OCI-LY3 (cell line): ENCODE data around the gene SLX4.

Experiments used
- EZH2phosphoT487 ChIP-seq: fragments of 200-600 bp; shearing (Covaris generic); IDR thresholded peaks from 2 replicates; pipeline ENCODE4 v1.6.1; 2018; ENCODE audit warnings: antibody characterized with exemption, mixed run types, low read depth
- TF ChIP-seq, protein P1 (sequence below): fragments of 200-600, 300-600 bp; sonication (generic); IDR thresholded peaks from 2 replicates; pipeline ENCODE4 v1.5.1; 2014; ENCODE audit warnings: antibody characterized with exemption, low read length, low read depth

GRCh38 chr16:3576211-3576610 lies 35.2 kb downstream of the SLX4 start:
- TF ChIP-seq EZH2phosphoT487: no peak
- TF ChIP-seq, protein P1, sequence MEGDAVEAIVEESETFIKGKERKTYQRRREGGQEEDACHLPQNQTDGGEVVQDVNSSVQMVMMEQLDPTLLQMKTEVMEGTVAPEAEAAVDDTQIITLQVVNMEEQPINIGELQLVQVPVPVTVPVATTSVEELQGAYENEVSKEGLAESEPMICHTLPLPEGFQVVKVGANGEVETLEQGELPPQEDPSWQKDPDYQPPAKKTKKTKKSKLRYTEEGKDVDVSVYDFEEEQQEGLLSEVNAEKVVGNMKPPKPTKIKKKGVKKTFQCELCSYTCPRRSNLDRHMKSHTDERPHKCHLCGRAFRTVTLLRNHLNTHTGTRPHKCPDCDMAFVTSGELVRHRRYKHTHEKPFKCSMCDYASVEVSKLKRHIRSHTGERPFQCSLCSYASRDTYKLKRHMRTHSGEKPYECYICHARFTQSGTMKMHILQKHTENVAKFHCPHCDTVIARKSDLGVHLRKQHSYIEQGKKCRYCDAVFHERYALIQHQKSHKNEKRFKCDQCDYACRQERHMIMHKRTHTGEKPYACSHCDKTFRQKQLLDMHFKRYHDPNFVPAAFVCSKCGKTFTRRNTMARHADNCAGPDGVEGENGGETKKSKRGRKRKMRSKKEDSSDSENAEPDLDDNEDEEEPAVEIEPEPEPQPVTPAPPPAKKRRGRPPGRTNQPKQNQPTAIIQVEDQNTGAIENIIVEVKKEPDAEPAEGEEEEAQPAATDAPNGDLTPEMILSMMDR: no peak
